ENCODE measurements around the gene MDFI.

DNA sequence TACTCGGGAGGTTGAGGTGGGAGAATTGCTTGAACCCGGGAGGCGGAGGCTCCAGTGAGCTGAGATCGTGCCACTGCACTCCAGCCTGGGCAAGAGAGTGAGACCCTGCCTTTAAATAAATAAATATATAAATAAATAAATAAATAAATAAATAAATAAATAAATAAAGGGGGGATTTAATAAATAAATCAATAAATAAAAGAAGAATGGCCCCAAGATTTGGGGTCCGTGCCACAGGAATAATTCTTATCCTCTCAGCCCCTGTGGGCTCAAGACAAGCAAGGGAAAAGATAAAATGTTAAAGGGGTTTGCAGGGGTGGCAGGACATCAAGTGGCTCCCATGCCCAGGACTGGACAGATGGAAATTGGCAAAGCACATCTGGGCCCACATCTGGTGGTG is 31.2 kb upstream of the MDFI start:
- TF ChIP-seq POLR2A (IDR thresholded peaks at IDR 0.05) (no peak), CTCF (IDR thresholded peaks at IDR 0.05 in 4 of 5, conservative IDR thresholded peaks at IDR 0.05 in 1 of 5) (no peak)
